HEK293T (cell line): ENCODE data around the gene STRN3.

ENCODE experiments used
- BHLHE40 ChIP-seq: fragments of 450-650 bp; IDR thresholded peaks from 2 replicates; pipeline ENCODE4 v1.6.1; 2016; ENCODE audit warnings: mild to moderate bottlenecking, moderate library complexity, borderline replicate concordance
- SP1 ChIP-seq: fragments of 450-650 bp; IDR thresholded peaks from 2 replicates; pipeline ENCODE4 v1.6.1; 2017
- SUZ12 ChIP-seq: fragments of 450-650 bp; IDR thresholded peaks from 2 replicates; pipeline ENCODE4 v1.6.1; 2016; ENCODE audit warnings: mild to moderate bottlenecking
- ZNF384 ChIP-seq: fragments of 450-650 bp; IDR thresholded peaks from 2 replicates; pipeline ENCODE4 v1.6.1; 2016

- TF ChIP-seq BHLHE40 (no peak), SUZ12 (no peak), SP1 (no peak), ZNF384 (no peak)
Measured at GRCh38 chr14:31022386-31022785, 3.8 kb downstream of the STRN3 start.
